BE2C (cell line): ENCODE measurements around the gene PEX10.

Experiments
- DNase-seq: peaks from one replicate; pipeline ENCODE4 v3.0.0-alpha.2; 2020
- H3K27me3 ChIP-seq: fragments of 250-450 bp; sonication (Bioruptor Pico); 2 replicates; pipeline ENCODE4 v1.5.1; 2020; ENCODE audit warnings: mild to moderate bottlenecking
- H3K36me3 ChIP-seq: fragments of 250-450 bp; sonication (Bioruptor Pico); 2 replicates; pipeline ENCODE4 v1.5.1; 2020; ENCODE audit warnings: mild to moderate bottlenecking
- H3K4me1 ChIP-seq: fragments of 250-450 bp; sonication (Bioruptor Pico); 2 replicates; pipeline ENCODE4 v1.5.1; 2020
- H3K4me3 ChIP-seq: 2 replicates; pipeline ENCODE4 v1.5.1; 2011; ENCODE audit warnings: low read depth, low read length
- H3K9me3 ChIP-seq: fragments of 250-450 bp; sonication (Bioruptor Pico); 2 replicates; pipeline ENCODE4 v1.5.1; 2020
- CTCF ChIP-seq: IDR thresholded peaks from 2 replicates; pipeline ENCODE4 v1.5.1; 2012; ENCODE audit warnings: mild to moderate bottlenecking, low read depth, low read length

Gene PEX10

GRCh38 chr1:2425892-2426291, 13.5 kb upstream of the PEX10 start:
- H3K4me3 ChIP-seq = no peak overlapping the region
- H3K4me1 ChIP-seq = no peaks in the 10 kb centered on the region
- H3K36me3 ChIP-seq = no peaks in the 10 kb centered on the region
- H3K9me3 ChIP-seq = no peaks in the 10 kb centered on the region
- no peak for DNase-seq
- no peaks in the 10 kb centered on the region for H3K27me3 ChIP-seq
- no peak for TF ChIP-seq CTCF

GRCh38 chr1:2422523-2422922, 10.2 kb upstream of the PEX10 start:
- DNase-seq = no peak
- H3K9me3 ChIP-seq = no peaks in the 10 kb centered on the region
- no peak for TF ChIP-seq CTCF
- H3K27me3 ChIP-seq = no peaks in the 10 kb centered on the region
- H3K4me1 ChIP-seq = no peaks in the 10 kb centered on the region
- H3K4me3 ChIP-seq = no peak overlapping the region
- H3K36me3 ChIP-seq = no peaks in the 10 kb centered on the region

GRCh38 chr1:2419416-2419815, 7.1 kb upstream of the PEX10 start:
- no peak for DNase-seq
- no peak overlapping the region for H3K4me3 ChIP-seq
- no peak for TF ChIP-seq CTCF
- no peaks in the 10 kb centered on the region for H3K9me3 ChIP-seq
- no peaks in the 10 kb centered on the region; the same call in 1 of the 2 replicates for H3K4me1 ChIP-seq
- no peaks in the 10 kb centered on the region for H3K36me3 ChIP-seq
- H3K27me3 ChIP-seq = no peaks in the 10 kb centered on the region

GRCh38 chr1:2418791-2419320, 6.5 kb upstream of the PEX10 start:
- TF ChIP-seq CTCF = no peak
- H3K9me3 ChIP-seq = no peaks in the 10 kb centered on the region
- no peaks in the 10 kb centered on the region for H3K27me3 ChIP-seq
- peaks cover 4% of the 10 kb centered on the region; the same call in 1 of the 2 replicates for H3K4me1 ChIP-seq
- DNase-seq = no peak
- no peaks in the 10 kb centered on the region for H3K36me3 ChIP-seq
- no peak overlapping the region for H3K4me3 ChIP-seq

GRCh38 chr1:2417833-2418225, 5.5 kb upstream of the PEX10 start:
- Histone ChIP-seq H3K27me3 (no peaks in the 10 kb centered on the region), H3K4me1 (peaks cover 4% of the 10 kb centered on the region; the same call in 1 of the 2 replicates)
- no peak for TF ChIP-seq CTCF

GRCh38 chr1:2417083-2417832, 4.9 kb upstream of the PEX10 start:
- Histone ChIP-seq H3K4me1 (peaks cover 4% of the 10 kb centered on the region; the same call in 1 of the 2 replicates), H3K9me3 (no peaks in the 10 kb centered on the region), H3K36me3 (no peaks in the 10 kb centered on the region), H3K4me3 (no peak overlapping the region), H3K27me3 (no peaks in the 10 kb centered on the region)
- no peak for DNase-seq
- no peak for TF ChIP-seq CTCF

More at GRCh38 chr1:2417833-2418225, 5.5 kb upstream of the PEX10 start:
- Histone ChIP-seq H3K9me3 (no peaks in the 10 kb centered on the region), H3K36me3 (no peaks in the 10 kb centered on the region), H3K4me3 (no peak overlapping the region)
- no peak for DNase-seq
